Progenitor cell of endocrine pancreas (in vitro differentiated cells): ENCODE data around the gene KDELR3. TPM values are rescaled to one million over a fixed set of nuclear protein-coding genes. Genes with fewer than 3 reads are reported as not detected.

Source experiments
- DNase-seq: peaks from one replicate; pipeline ENCODE4 v3.0.0; 2021; ENCODE audit warnings: low spot score; ENCODE audit not compliant: unreplicated experiment
- H3K27ac Mint-ChIP-seq: 2 replicates; pipeline ENCODE4 v1.8.0; 2021; ENCODE audit warnings: mild to moderate bottlenecking, moderate library complexity, mixed read lengths
- H3K27me3 Mint-ChIP-seq: 2 replicates; pipeline ENCODE4 v1.8.0; 2021; ENCODE audit warnings: mixed read lengths
- H3K36me3 Mint-ChIP-seq: 2 replicates; pipeline ENCODE4 v1.8.0; 2022; ENCODE audit warnings: mixed read lengths; ENCODE audit not compliant: insufficient read depth
- H3K4me1 Mint-ChIP-seq: 2 replicates; pipeline ENCODE4 v1.8.0; 2021; ENCODE audit warnings: low read depth, mixed read lengths
- H3K4me3 Mint-ChIP-seq: 2 replicates; pipeline ENCODE4 v1.8.0; 2021; ENCODE audit warnings: low read depth, mild to moderate bottlenecking, moderate library complexity, mixed read lengths
- H3K9me3 Mint-ChIP-seq: 2 replicates; pipeline ENCODE4 v1.8.0; 2021; ENCODE audit warnings: low read depth, mixed read lengths
- CTCF ChIP-seq: fragments of 200-600 bp; sonication (generic); IDR thresholded peaks from one replicate; pipeline ENCODE4 v1.5.0; 2021; ENCODE audit warnings: antibody characterized with exemption, mild to moderate bottlenecking; ENCODE audit not compliant: unreplicated experiment
- total RNA-seq: library from RNA; stranded (reverse); gene quantifications from 2 replicates; pipeline ENCODE4 v1.2.1, GENCODE V29; 2021

KDELR3 gene
- total RNA-seq, 1 donor from 2014 or later, result 5.7 TPM

DNA sequence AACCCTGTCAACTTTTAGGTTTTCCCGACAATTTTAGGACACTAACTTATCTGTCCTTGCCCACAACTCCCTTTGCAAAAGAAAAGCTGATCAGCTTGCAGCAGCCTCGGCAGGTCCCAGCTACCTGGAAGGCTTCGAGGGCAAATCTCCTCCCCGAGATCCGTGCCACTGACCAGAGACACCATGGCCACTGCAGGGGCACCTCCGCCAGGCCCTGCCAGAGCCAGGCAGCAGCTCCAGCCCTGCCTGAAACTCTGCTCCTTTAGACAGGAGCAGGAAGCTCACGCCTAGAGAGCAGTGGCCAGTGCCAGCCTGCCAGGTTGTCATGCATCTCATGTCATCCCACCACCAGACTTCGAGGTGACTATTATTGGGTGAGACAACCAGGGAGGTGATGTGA lies 34.0 kb upstream of the KDELR3 start:
- H3K4me1 Mint-ChIP-seq, result no peaks in the 10 kb centered on the region
- no peaks in the 10 kb centered on the region for H3K36me3 Mint-ChIP-seq
- no peak overlapping the region for H3K4me3 Mint-ChIP-seq
- peaks cover 6% of the 10 kb centered on the region for H3K27me3 Mint-ChIP-seq
- no peak overlapping the region for H3K27ac Mint-ChIP-seq
- no peak for TF ChIP-seq CTCF
- no peak for DNase-seq
- H3K9me3 Mint-ChIP-seq, result no peaks in the 10 kb centered on the region

DNA sequence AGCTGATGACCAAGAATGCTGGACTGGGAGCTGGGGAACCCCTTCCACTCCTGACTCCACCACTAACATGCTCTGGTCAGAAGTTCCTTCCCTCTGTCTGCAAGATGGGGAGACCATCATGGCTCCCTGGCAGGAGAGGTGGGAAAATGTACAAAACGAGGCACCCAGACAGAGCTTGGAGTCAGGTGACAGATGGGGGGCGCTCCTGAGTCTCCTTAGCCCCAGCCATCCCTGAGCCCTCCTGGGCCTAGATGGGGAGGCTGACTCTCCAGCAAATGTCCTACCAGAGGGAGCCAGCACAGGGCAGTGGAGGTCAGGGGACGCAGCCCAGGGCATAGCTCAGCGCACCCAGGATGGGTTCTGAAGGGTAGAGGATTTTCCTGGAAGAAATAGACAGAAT lies 32.9 kb upstream of the KDELR3 start:
- TF ChIP-seq CTCF, result no peak
- Mint-ChIP-seq H3K36me3 (no peaks in the 10 kb centered on the region), H3K27me3 (peaks cover 6% of the 10 kb centered on the region), H3K4me3 (no peak overlapping the region), H3K27ac (no peak overlapping the region), H3K9me3 (no peaks in the 10 kb centered on the region), H3K4me1 (no peaks in the 10 kb centered on the region)
- DNase-seq, result no peak

GRCh38 chr22:38435965-38436364 lies 31.9 kb upstream of the KDELR3 start:
- Mint-ChIP-seq H3K27ac (no peak overlapping the region), H3K9me3 (no peaks in the 10 kb centered on the region), H3K4me3 (no peak overlapping the region), H3K36me3 (no peaks in the 10 kb centered on the region), H3K4me1 (no peaks in the 10 kb centered on the region), H3K27me3 (peaks cover 11% of the 10 kb centered on the region)
- TF ChIP-seq CTCF, result no peak
- DNase-seq, result no peak

DNA sequence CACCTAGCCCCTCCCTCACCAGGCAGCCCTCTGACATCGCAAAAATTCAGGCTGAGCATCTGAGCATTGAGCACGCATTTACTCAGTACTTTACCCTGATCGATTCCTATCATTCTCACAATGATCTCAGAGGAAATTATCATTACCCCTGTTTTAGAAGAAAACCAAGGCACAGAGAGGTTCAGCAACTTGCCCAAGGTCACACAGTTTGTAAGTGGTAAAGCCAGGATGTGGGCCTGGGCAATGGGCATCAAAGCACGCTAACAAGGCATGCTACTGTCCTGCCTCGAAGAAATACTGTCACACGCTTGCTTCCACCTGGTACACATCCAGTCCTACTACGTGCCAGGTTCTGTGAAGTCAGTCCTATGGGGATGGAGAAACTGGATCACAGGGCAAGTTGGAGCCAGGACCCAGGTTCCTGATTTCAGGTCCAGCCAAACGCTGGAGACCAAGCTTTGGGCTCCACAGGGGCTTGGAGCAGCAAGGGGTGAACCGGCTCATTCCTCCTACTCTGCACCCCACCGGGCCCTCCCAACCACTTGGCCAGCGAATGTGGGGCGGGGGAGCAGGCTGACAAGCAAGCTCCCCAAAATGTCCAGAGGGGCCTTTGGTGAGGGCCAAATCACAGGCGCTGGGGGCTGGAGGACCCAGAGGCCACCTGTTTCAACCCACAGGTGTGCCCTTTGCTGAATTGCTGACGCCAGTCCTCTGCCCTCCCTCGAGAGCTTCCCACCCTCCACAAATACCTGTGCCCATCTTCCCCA lies 31.1 kb upstream of the KDELR3 start:
- H3K4me3 Mint-ChIP-seq, result no peak overlapping the region
- no peaks in the 10 kb centered on the region for H3K9me3 Mint-ChIP-seq
- no peak for DNase-seq
- H3K4me1 Mint-ChIP-seq, result no peaks in the 10 kb centered on the region
- H3K27ac Mint-ChIP-seq, result no peak overlapping the region
- TF ChIP-seq CTCF, result no peak
- H3K36me3 Mint-ChIP-seq, result no peaks in the 10 kb centered on the region
- peaks cover 15% of the 10 kb centered on the region for H3K27me3 Mint-ChIP-seq

- Mint-ChIP-seq H3K27ac (no peak overlapping the region), H3K27me3 (peaks cover 15% of the 10 kb centered on the region), H3K4me3 (no peak overlapping the region), H3K36me3 (no peaks in the 10 kb centered on the region), H3K9me3 (no peaks in the 10 kb centered on the region), H3K4me1 (no peaks in the 10 kb centered on the region)
- no peak for DNase-seq
- TF ChIP-seq CTCF, result no peak
Measured at GRCh38 chr22:38437416-38437815, 30.5 kb upstream of the KDELR3 start.
